Choroid plexus epithelial cell (primary cell): Measurements from ENCODE around the gene DLGAP3.

ENCODE experiments used
- DNase-seq: peaks from one replicate; pipeline ENCODE4 v3.0.0-alpha.2; 2010; ENCODE audit warnings: low read depth
- H3K4me3 ChIP-seq: 2 replicates; pipeline ENCODE4 v1.5.1; 2011; ENCODE audit warnings: low read depth, mild to moderate bottlenecking, control low read depth, low read length, moderate library complexity
- CTCF ChIP-seq: conservative IDR thresholded peaks from 2 replicates; pipeline ENCODE4 v1.5.1; 2011; ENCODE audit warnings: low read depth, mild to moderate bottlenecking, control low read depth, inconsistent platforms, low read length, moderate library complexity

DLGAP3 gene

GRCh38 chr1:34918386-34918976 is 11.0 kb downstream of the DLGAP3 start:
- TF ChIP-seq CTCF = no peak
- DNase-seq = no peak
- H3K4me3 ChIP-seq = no peak overlapping the region

DNA sequence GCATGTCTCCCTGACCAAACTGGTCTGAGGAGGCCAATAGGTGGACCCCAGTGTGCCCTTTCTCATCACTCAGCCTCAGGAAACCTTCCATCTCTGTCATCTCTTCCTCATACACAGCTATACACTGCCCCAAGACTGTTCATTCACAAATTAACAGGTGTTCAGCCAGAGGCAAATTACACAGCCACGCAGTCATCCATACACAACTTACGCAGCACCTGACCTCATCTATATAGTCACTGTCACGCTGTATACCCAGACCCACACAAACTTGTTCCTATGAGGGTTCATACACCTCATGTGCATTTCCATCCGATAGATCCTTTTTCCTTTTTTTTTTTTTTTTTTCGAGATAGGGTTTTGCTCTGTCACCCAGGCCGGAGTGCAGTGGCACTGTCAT is 12.4 kb downstream of the DLGAP3 start:
- no peak for DNase-seq
- no peak overlapping the region for H3K4me3 ChIP-seq
- no peak for TF ChIP-seq CTCF

GRCh38 chr1:34916104-34916503 is 13.3 kb downstream of the DLGAP3 start:
- no peak for DNase-seq
- no peak overlapping the region for H3K4me3 ChIP-seq
- no peak for TF ChIP-seq CTCF

- no peak for TF ChIP-seq CTCF
- H3K4me3 ChIP-seq = no peak overlapping the region
- no peak for DNase-seq
Measured at GRCh38 chr1:34915521-34915920, 13.9 kb downstream of the DLGAP3 start.

DNA sequence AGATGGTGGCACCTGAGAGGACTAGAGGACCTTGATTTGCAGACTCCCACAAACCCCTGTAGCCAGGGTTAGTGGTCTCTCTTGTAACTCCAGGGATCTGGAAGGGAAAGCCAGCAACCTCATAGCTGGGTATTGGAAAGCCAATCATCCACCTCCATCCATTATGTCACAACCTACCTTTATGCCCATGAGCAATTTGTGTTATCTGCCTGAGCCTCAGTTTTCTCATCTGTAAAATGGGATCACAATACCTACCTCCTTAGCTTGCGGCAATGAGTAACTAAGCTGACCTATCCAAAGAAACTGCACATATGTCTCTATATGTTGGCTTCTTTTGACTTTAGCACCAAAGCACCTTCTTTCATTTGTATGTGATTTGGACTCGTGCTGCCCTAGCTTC is 14.5 kb downstream of the DLGAP3 start:
- no peak for TF ChIP-seq CTCF
- no peak for DNase-seq
- H3K4me3 ChIP-seq = no peak overlapping the region

DNA sequence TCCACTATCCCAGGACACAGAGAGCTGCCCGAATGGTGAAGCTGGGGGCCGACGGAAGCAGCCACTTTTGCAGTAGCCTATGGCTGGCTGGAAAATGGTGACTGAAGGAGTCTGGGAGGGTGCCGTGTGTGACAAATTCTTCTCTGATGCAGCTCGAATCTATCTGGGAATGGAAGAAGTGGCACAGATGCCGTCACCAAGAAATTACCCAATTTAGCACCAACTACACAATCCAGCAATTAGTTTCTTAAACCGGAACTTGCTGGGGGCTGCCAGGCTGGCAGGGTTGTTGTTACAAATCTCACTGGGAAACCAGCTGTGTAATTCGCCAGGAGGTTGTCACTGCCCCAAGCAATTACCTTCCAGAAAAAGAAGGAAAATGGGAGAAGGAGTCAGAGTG is 18.0 kb downstream of the DLGAP3 start:
- no peak for TF ChIP-seq CTCF
- no peak for DNase-seq
- no peak overlapping the region for H3K4me3 ChIP-seq

DNA sequence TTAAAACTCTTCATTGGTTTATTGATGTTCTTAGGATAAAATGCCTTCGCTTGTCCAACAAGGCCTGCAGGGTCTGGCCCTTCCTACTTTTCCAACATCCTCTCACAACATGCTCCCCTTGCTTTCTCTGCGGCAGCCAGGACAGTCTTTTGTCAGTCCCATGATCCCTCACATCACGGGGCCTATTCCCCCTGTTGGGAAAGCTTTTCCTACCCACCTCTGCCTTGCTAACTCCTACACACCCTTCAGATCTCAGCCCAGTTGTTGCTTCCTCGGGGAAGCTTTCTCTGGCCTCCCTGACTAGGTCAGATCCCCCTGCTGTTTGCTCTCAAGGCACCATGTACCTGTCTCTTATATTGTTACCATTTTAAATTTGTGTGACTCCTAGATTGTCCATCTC is 19.0 kb downstream of the DLGAP3 start:
- no peak for DNase-seq
- H3K4me3 ChIP-seq = no peak overlapping the region
- TF ChIP-seq CTCF = no peak
